IMR-90 (cell line): Measurements from ENCODE around the gene EPAS1. TPM values are rescaled to one million over a fixed set of nuclear protein-coding genes. Genes with fewer than 3 reads are reported as not detected.

ENCODE experiments used
- ATAC-seq: fragments of 200-7000 bp; cut with Tn5 transposase; 2 replicates; pipeline ENCODE4 v1.9.1; 2020; ENCODE audit warnings: low read depth, mild to moderate bottlenecking, moderate library complexity
- BruUV-seq: library from RNA; stranded (reverse); fragments of 400-500 nt; replicated peaks from 2 replicates; lab custom pipeline; 2021; lab: Mats Ljungman, UMichigan
- CTCF ChIA-PET: fragments of 300-600 bp; formaldehyde crosslinking; extraction: SDS; loops from one replicate; lab custom pipeline; 2021; ENCODE audit warnings: antibody characterized with exemption; lab: Yijun Ruan, JAX
- POLR2A ChIA-PET: fragments of 300-600 bp; sonication (Branson Sonifier 250); formaldehyde crosslinking; loops from one replicate; lab custom pipeline; 2022; ENCODE audit warnings: antibody characterized with exemption; ENCODE audit not compliant: unreplicated experiment; lab: Charles Lee
- DNase-seq: peaks from one replicate; pipeline ENCODE4 v3.0.0; 2013
- H2AFZ ChIP-seq: replicated peaks from 2 replicates; pipeline ENCODE3; 2013; ENCODE audit warnings: low read length, mild to moderate bottlenecking; ENCODE audit not compliant: poor library complexity
- H2AK5ac ChIP-seq: 2 replicates; pipeline ENCODE4 v1.6.1; 2013; ENCODE audit warnings: low read depth, low read length, inconsistent platforms
- H2AK9ac ChIP-seq: replicated peaks from 2 replicates; pipeline ENCODE3; 2013; ENCODE audit warnings: mild to moderate bottlenecking, low read depth, low read length, moderate library complexity; ENCODE audit not compliant: poor library complexity
- H2BK120ac ChIP-seq: 2 replicates; pipeline ENCODE4 v1.6.1; 2013; ENCODE audit warnings: low read depth, low read length, inconsistent platforms
- H2BK15ac ChIP-seq: 3 replicates; pipeline ENCODE4 v1.6.1; 2013; ENCODE audit warnings: low read depth, low read length, inconsistent platforms
- H2BK20ac ChIP-seq: 2 replicates; pipeline ENCODE4 v1.6.1; 2013; ENCODE audit warnings: low read depth, mild to moderate bottlenecking, inconsistent platforms, low read length, moderate library complexity
- H2BK5ac ChIP-seq: 2 replicates; pipeline ENCODE4 v1.6.1; 2013; ENCODE audit warnings: mild to moderate bottlenecking, low read depth, low read length, inconsistent platforms; ENCODE audit not compliant: poor library complexity, severe bottlenecking
- H3K14ac ChIP-seq: replicated peaks from 2 replicates; pipeline ENCODE4 v1.6.1; 2013; ENCODE audit warnings: low read depth, low read length, inconsistent platforms
- H3K18ac ChIP-seq: 2 replicates; pipeline ENCODE4 v1.6.1; 2013; ENCODE audit warnings: low read depth, low read length, control low read depth
- H3K23ac ChIP-seq: 2 replicates; pipeline ENCODE4 v1.6.1; 2013; ENCODE audit warnings: low read depth, low read length, inconsistent platforms
- H3K27ac ChIP-seq: 2 replicates; pipeline ENCODE4 v1.5.1; 2013; ENCODE audit warnings: mild to moderate bottlenecking, control low read depth, low read length; ENCODE audit not compliant: insufficient read depth
- H3K27me3 ChIP-seq: 2 replicates; pipeline ENCODE4 v1.6.1; 2013; ENCODE audit warnings: low read length; ENCODE audit not compliant: control insufficient read depth, insufficient read depth
- H3K36me3 ChIP-seq: 2 replicates; pipeline ENCODE4 v1.6.1; 2013; ENCODE audit warnings: low read length, mixed read lengths; ENCODE audit not compliant: control insufficient read depth, insufficient read depth
- H3K4ac ChIP-seq: 2 replicates; pipeline ENCODE4 v1.6.1; 2013; ENCODE audit warnings: low read depth, low read length, inconsistent platforms
- H3K4me1 ChIP-seq: 2 replicates; pipeline ENCODE4 v1.6.1; 2013; ENCODE audit warnings: low read length, mixed read lengths; ENCODE audit not compliant: control insufficient read depth, insufficient read depth
- H3K4me2 ChIP-seq: 2 replicates; pipeline ENCODE4 v1.6.1; 2013; ENCODE audit warnings: low read depth, mild to moderate bottlenecking, control low read depth, low read length, moderate library complexity
- H3K4me3 ChIP-seq: 2 replicates; pipeline ENCODE4 v1.5.1; 2013; ENCODE audit warnings: low read depth, mild to moderate bottlenecking, control low read depth, low read length, moderate library complexity; ENCODE audit not compliant: insufficient read depth
- H3K56ac ChIP-seq: 2 replicates; pipeline ENCODE4 v1.6.1; 2013; ENCODE audit warnings: low read length, inconsistent platforms; ENCODE audit not compliant: insufficient read depth; ENCODE audit errors: extremely low read depth
- H3K79me1 ChIP-seq, 2 experiments: 2 replicates each; pipeline ENCODE4 v1.6.1; 2013; ENCODE audit warnings: low read length in 2 of 2, inconsistent platforms in 1 of 2, low read depth in 1 of 2
- H3K9ac ChIP-seq: 2 replicates; pipeline ENCODE4 v1.6.1; 2013; ENCODE audit warnings: low read depth, low read length, control low read depth
- H3K9me1 ChIP-seq: 2 replicates; pipeline ENCODE4 v1.6.1; 2013; ENCODE audit warnings: low read length, inconsistent platforms; ENCODE audit not compliant: insufficient read depth
- H3K9me3 ChIP-seq: 2 replicates; pipeline ENCODE4 v1.6.1; 2013; ENCODE audit warnings: low read length; ENCODE audit not compliant: control insufficient read depth, insufficient read depth
- H4K20me1 ChIP-seq: 2 replicates; pipeline ENCODE4 v1.6.1; 2013; ENCODE audit warnings: low read length, inconsistent platforms; ENCODE audit not compliant: insufficient read depth
- H4K5ac ChIP-seq: 2 replicates; pipeline ENCODE4 v1.6.1; 2013; ENCODE audit warnings: mild to moderate bottlenecking, low read depth, low read length, control low read depth
- H4K8ac ChIP-seq, 2 experiments: 2 replicates each; pipeline ENCODE4 v1.6.1; 2013; ENCODE audit warnings: low read depth in 2 of 2, low read length in 2 of 2, control low read depth in 1 of 2, inconsistent platforms in 1 of 2
- H4K91ac ChIP-seq: 2 replicates; pipeline ENCODE4 v1.6.1; 2013; ENCODE audit warnings: low read depth, low read length, inconsistent platforms; ENCODE audit not compliant: insufficient read depth
- BHLHE40 ChIP-seq: fragments of 150-350 bp; IDR thresholded peaks from 2 replicates; pipeline ENCODE4 v1.6.1; 2016; ENCODE audit warnings: mild to moderate bottlenecking, low read depth, low read length
- CHD1 ChIP-seq: IDR thresholded peaks from 2 replicates; pipeline ENCODE4 v1.6.1; 2012; ENCODE audit warnings: low read depth, low read length, improper control_type of control experiment
- MXI1 ChIP-seq: IDR thresholded peaks from 2 replicates; pipeline ENCODE4 v1.6.1; 2012; ENCODE audit warnings: low read depth, mild to moderate bottlenecking, low read length, moderate library complexity, borderline replicate concordance
- NFE2L2 ChIP-seq: fragments of 150-350 bp; IDR thresholded peaks from 2 replicates; pipeline ENCODE4 v1.6.1; 2016; ENCODE audit warnings: low read depth, mild to moderate bottlenecking, low read length
- RAD21 ChIP-seq: IDR thresholded peaks from 2 replicates; pipeline ENCODE4 v1.6.1; 2012; ENCODE audit warnings: low read length, improper control_type of control experiment
- SMC3 ChIP-seq: fragments of 150-350 bp; IDR thresholded peaks from 2 replicates; pipeline ENCODE4 v1.6.1; 2016; ENCODE audit warnings: low read depth, mild to moderate bottlenecking, antibody characterized with exemption, low read length, moderate library complexity
- WGBS, 2 experiments: methylation state at CpG; one replicate each; pipeline versions ENCODE4 v1.1.5 to v1.1.7; 2013; ENCODE audit warnings: missing lambda C conversion rate in 2 of 2; ENCODE audit not compliant: insufficient read length in 1 of 2; ENCODE audit errors: extremely low coverage in 2 of 2; 5-methylcytosine and 5-hydroxymethylcytosine counted together
- dilution Hi-C: fragments of 300-500 bp; cut with HindIII; formaldehyde crosslinking; loops from one replicate; pipeline ENCODE4 v1.14.3; 2018; ENCODE audit warnings: low sequenced_read_pairs; ENCODE audit not compliant: unreplicated experiment
- in situ Hi-C: fragments of 300-500 bp; cut with MboI; formaldehyde crosslinking; loops from 3 replicates; pipeline ENCODE4 v1.14.3; 2019; ENCODE audit warnings: low sequenced_read_pairs, inconsistent platforms, mixed read lengths
- intact Hi-C: fragments of 100-400 bp; cut with micrococcal nuclease; formaldehyde crosslinking; loops from 2 replicates; pipeline ENCODE4 v1.10.0; 2022
- polyA plus RNA-seq, 3 experiments: library from polyadenylated mRNA; depleted of rRNA; stranded (reverse); fragments of >200 nt; gene quantifications; 2 replicates each; pipeline ENCODE4 v1.2.3, GENCODE V29; 2012; ENCODE audit warnings: low replicate concordance in 1 of 3
- total RNA-seq: library from RNA; depleted of rRNA; stranded (reverse); fragments of >200 nt; gene quantifications from 2 replicates; pipeline ENCODE4 v1.2.3, GENCODE V29; 2012

The EPAS1 gene
- total and polyA plus RNA-seq, 2 of the 4 experiments (the other 2 are of a cell fraction), result 40.7 to 120 TPM

GRCh38 chr2:46387886-46388515 lies 90.8 kb downstream of the EPAS1 start:
- no peak overlapping the region for H3K23ac ChIP-seq
- H3K36me3 ChIP-seq, result peaks cover 51% of the 10 kb centered on the region
- peaks cover 6% of the 10 kb centered on the region for H3K4me1 ChIP-seq
- H2BK120ac ChIP-seq, result no peak overlapping the region
- no peak overlapping the region for H3K4ac ChIP-seq
- H3K4me3 ChIP-seq, result no peak overlapping the region
- H3K27ac ChIP-seq, result no peak overlapping the region
- no peak overlapping the region for H3K56ac ChIP-seq
- no peak overlapping the region for H2BK5ac ChIP-seq
- WGBS, 2 experiments, result 100% methylated on average over 1 of the region's 5 CpGs; no CpG with 5 or more reads in 1 of the 2 experiments
- H4K8ac ChIP-seq, result no peak overlapping the region
- TF ChIP-seq MXI1 (no peak), NFE2L2 (no peak), SMC3 (no peak), RAD21 (no peak), BHLHE40 (no peak), CHD1 (no peak)
- no peak overlapping the region for H4K91ac ChIP-seq
- no peak overlapping the region for H3K18ac ChIP-seq
- no peak overlapping the region for H2BK20ac ChIP-seq
- H4K20me1 ChIP-seq, result no peaks in the 10 kb centered on the region
- dilution Hi-C loops, result no loop called here
- peaks cover 14% of the 10 kb centered on the region; the same call in 1 of the 2 replicates for H3K9me1 ChIP-seq
- no peak overlapping the region for H3K9ac ChIP-seq
- H2AK9ac ChIP-seq, result no peak overlapping the region
- no peak overlapping the region for H3K14ac ChIP-seq
- no peak overlapping the region for H2BK15ac ChIP-seq
- POLR2A ChIA-PET, result no interaction called here
- BruUV-seq, result no TSS peak
- H3K27me3 ChIP-seq, result no peaks in the 10 kb centered on the region
- intact Hi-C loops, result loop anchor here (2.0 kb wide), 1 partner anchor 73 kb away; no protein-coding TSS in a partner anchor
- H2AK5ac ChIP-seq, result no peak overlapping the region
- ATAC-seq (no peak), DNase-seq (no peak)
- no peak overlapping the region for H4K5ac ChIP-seq
- H2AFZ ChIP-seq, result no peak overlapping the region
- peaks cover 0 to 3% of the 10 kb centered on the region in 2 experiments; a peak in 2 of 4 replicates for H3K79me1 ChIP-seq
- H3K4me2 ChIP-seq, result no peak overlapping the region
- no peaks in the 10 kb centered on the region for H3K9me3 ChIP-seq
- CTCF ChIA-PET, result no interaction called here
- in situ Hi-C loops, result no loop called here
